Pons (tissue), 1 donor: ENCODE results near the gene ANKRD12.

Source experiments
- DNase-seq: peaks from one replicate; pipeline ENCODE4 v3.0.0-alpha.2; 2016; ENCODE audit warnings: low spot score

The ANKRD12 gene

GRCh38 chr18:9106800-9107584, 29.6 kb upstream of the ANKRD12 start:
- DNase-seq: no peak

GRCh38 chr18:9108911-9109310, 27.7 kb upstream of the ANKRD12 start:
- no peak for DNase-seq

GRCh38 chr18:9109523-9109922, 27.1 kb upstream of the ANKRD12 start:
- DNase-seq: no peak

GRCh38 chr18:9113468-9114149, 23.0 kb upstream of the ANKRD12 start:
- DNase-seq: no peak

GRCh38 chr18:9115984-9116383, 20.6 kb upstream of the ANKRD12 start:
- DNase-seq: no peak

GRCh38 chr18:9117980-9118841, 18.4 kb upstream of the ANKRD12 start:
- no peak for DNase-seq

GRCh38 chr18:9120796-9121195, 15.8 kb upstream of the ANKRD12 start:
- DNase-seq: no peak

GRCh38 chr18:9123520-9123919, 13.1 kb upstream of the ANKRD12 start:
- DNase-seq: no peak

GRCh38 chr18:9124824-9125223, 11.8 kb upstream of the ANKRD12 start:
- no peak for DNase-seq

- DNase-seq: no peak
These were observed 10.2 kb upstream of the ANKRD12 start for GRCh38 chr18:9126337-9126736.

- no peak for DNase-seq
These were observed 6.4 kb upstream of the ANKRD12 start for GRCh38 chr18:9130195-9130594.

- DNase-seq: no peak
These were observed 5.8 kb upstream of the ANKRD12 start for GRCh38 chr18:9130806-9131205.

GRCh38 chr18:9132628-9133027, 4.0 kb upstream of the ANKRD12 start:
- DNase-seq: no peak

- DNase-seq: no peak
These were observed 3.4 kb upstream of the ANKRD12 start for GRCh38 chr18:9133225-9133624.

GRCh38 chr18:9135081-9135911, 1.3 kb upstream of the ANKRD12 start:
- no peak for DNase-seq

- DNase-seq: peak; percentile 50
These were observed 668 bp upstream of the ANKRD12 start for GRCh38 chr18:9135912-9136314.

- DNase-seq: peak; percentile 70
These were observed 836 bp downstream of the ANKRD12 start for GRCh38 chr18:9137168-9138066.

GRCh38 chr18:9139400-9140039, 2.9 kb downstream of the ANKRD12 start:
- no peak for DNase-seq

GRCh38 chr18:9140381-9140780, 3.8 kb downstream of the ANKRD12 start:
- DNase-seq: no peak

- no peak for DNase-seq
These were observed 4.4 kb downstream of the ANKRD12 start for GRCh38 chr18:9140984-9141383.
